Measurements from ENCODE around the gene GUCY2F. TPM values are rescaled to one million over a fixed set of nuclear protein-coding genes. Genes with fewer than 3 reads are reported as not detected.

The GUCY2F gene
- polyA plus RNA-seq (2013, experiment 1 of 2; ENCODE audit: insufficient read length), result not detected
- not detected for polyA plus RNA-seq (2013, experiment 2 of 2; ENCODE audit: insufficient read length)

- DNase-seq, result no peak
Measured at GRCh38 chrX:109481986-109482385, at the start of gene GUCY2F. Gene GUCY2F (minus strand): TSS chrX:109482086. CDS start chrX:109475936, 6,150 bp downstream.

GRCh38 chrX:109519001-109519400, 37.1 kb upstream of the GUCY2F start:
- no peak for DNase-seq

- no peak for DNase-seq
Measured at GRCh38 chrX:109511113-109511512, 29.2 kb upstream of the GUCY2F start.

- DNase-seq, result no peak
Measured at GRCh38 chrX:109508915-109509314, 27.0 kb upstream of the GUCY2F start.

- no peak for DNase-seq
Measured at GRCh38 chrX:109501176-109501575, 19.3 kb upstream of the GUCY2F start.

GRCh38 chrX:109498434-109498833, 16.5 kb upstream of the GUCY2F start:
- no peak for DNase-seq

- DNase-seq, result no peak
Measured at GRCh38 chrX:109489174-109489573, 7.3 kb upstream of the GUCY2F start.

- no peak for DNase-seq
Measured at GRCh38 chrX:109487640-109488039, 5.8 kb upstream of the GUCY2F start.

GRCh38 chrX:109485470-109486340, 3.8 kb upstream of the GUCY2F start:
- DNase-seq, result peak; percentile 46

GRCh38 chrX:109484886-109485285, 3.0 kb upstream of the GUCY2F start:
- no peak for DNase-seq

GRCh38 chrX:109475174-109475891, 6.6 kb downstream of the GUCY2F start:
- DNase-seq, result peak; percentile 55

- peak; percentile 42 for DNase-seq
Measured at GRCh38 chrX:109472939-109473735, 8.7 kb downstream of the GUCY2F start.

- DNase-seq, result peak; percentile 82
Measured at GRCh38 chrX:109464231-109464630, 17.7 kb downstream of the GUCY2F start.

GRCh38 chrX:109463784-109464183, 18.1 kb downstream of the GUCY2F start:
- DNase-seq, result peak; percentile 54

GRCh38 chrX:109448282-109448938, 33.5 kb downstream of the GUCY2F start:
- no peak for DNase-seq

- no peak for DNase-seq
Measured at GRCh38 chrX:109441266-109441665, 40.6 kb downstream of the GUCY2F start.

- no peak for DNase-seq
Measured at GRCh38 chrX:109440475-109440874, 41.4 kb downstream of the GUCY2F start.

- no peak for DNase-seq
Measured at GRCh38 chrX:109409181-109409580, 72.7 kb downstream of the GUCY2F start.

GRCh38 chrX:109403922-109404321, 78.0 kb downstream of the GUCY2F start:
- DNase-seq, result no peak

GRCh38 chrX:109399831-109400230, 82.1 kb downstream of the GUCY2F start:
- no peak for DNase-seq

GRCh38 chrX:109398833-109399232, 83.1 kb downstream of the GUCY2F start:
- no peak for DNase-seq

- no peak for DNase-seq
Measured at GRCh38 chrX:109398061-109398460, 83.8 kb downstream of the GUCY2F start.
